ENCODE data around the gene MSI2.

Gene MSI2

GRCh38 chr17:57284984-57285646, 28.8 kb downstream of the MSI2 start:
- no peak for TF ChIP-seq CTCF (conservative IDR thresholded peaks at IDR 0.05; ENCODE audit: low read length)
- TF ChIP-seq EZH2phosphoT487 (IDR thresholded peaks at IDR 0.05; ENCODE audit: borderline replicate concordance), result no peak
- Histone ChIP-seq H3K27me3 (ENCODE audit: insufficient read depth, low read length, poor library complexity, severe bottlenecking) (no peaks in the 10 kb centered on the region), H2AFZ (ENCODE audit: low read length) (no peak overlapping the region), H3K36me3 (ENCODE audit: insufficient read depth, low read length) (peaks cover 100% of the 10 kb centered on the region; the same call in 1 of the 2 replicates), H3K79me2 (ENCODE audit: insufficient read depth, low read length) (peaks cover 100% of the 10 kb centered on the region), H3K4me3 (ENCODE audit: low read length, poor library complexity, severe bottlenecking) (no peak overlapping the region), H3K9ac (ENCODE audit: low read depth, low read length, poor library complexity, severe bottlenecking) (no peak overlapping the region), H4K20me1 (ENCODE audit: insufficient read depth, low read length, poor library complexity, severe bottlenecking) (peaks cover 100% of the 10 kb centered on the region), H3K9me3 (ENCODE audit: insufficient read depth, low read depth, low read length) (no peaks in the 10 kb centered on the region), H3F3A (ENCODE audit: low read depth) (no peaks in the 10 kb centered on the region), H3K4me2 (ENCODE audit: low read depth, low read length, poor library complexity, severe bottlenecking) (no peak overlapping the region), H3K9me2 (replicated peaks; ENCODE audit: low read depth, low read length) (no peaks in the 10 kb centered on the region), H3K4me1 (ENCODE audit: insufficient read depth, low read length, poor library complexity, severe bottlenecking) (peaks cover 23% of the 10 kb centered on the region)

GRCh38 chr17:57285701-57286100, 29.4 kb downstream of the MSI2 start:
- Histone ChIP-seq H3K79me2 (ENCODE audit: insufficient read depth, low read length) (peaks cover 100% of the 10 kb centered on the region), H3K4me3 (ENCODE audit: low read length, poor library complexity, severe bottlenecking) (no peak overlapping the region), H3K36me3 (ENCODE audit: insufficient read depth, low read length) (peaks cover 100% of the 10 kb centered on the region; the same call in 1 of the 2 replicates), H3K27me3 (ENCODE audit: insufficient read depth, low read length, poor library complexity, severe bottlenecking) (no peaks in the 10 kb centered on the region), H3F3A (ENCODE audit: low read depth) (no peaks in the 10 kb centered on the region), H2AFZ (ENCODE audit: low read length) (no peak overlapping the region), H3K9ac (ENCODE audit: low read depth, low read length, poor library complexity, severe bottlenecking) (no peak overlapping the region), H3K4me2 (ENCODE audit: low read depth, low read length, poor library complexity, severe bottlenecking) (no peak overlapping the region), H3K9me3 (ENCODE audit: insufficient read depth, low read depth, low read length) (no peaks in the 10 kb centered on the region), H3K4me1 (ENCODE audit: insufficient read depth, low read length, poor library complexity, severe bottlenecking) (peaks cover 18% of the 10 kb centered on the region), H3K9me2 (replicated peaks; ENCODE audit: low read depth, low read length) (no peaks in the 10 kb centered on the region), H4K20me1 (ENCODE audit: insufficient read depth, low read length, poor library complexity, severe bottlenecking) (peaks cover 100% of the 10 kb centered on the region)
- TF ChIP-seq EZH2phosphoT487 (IDR thresholded peaks at IDR 0.05; ENCODE audit: borderline replicate concordance), result no peak

- no peaks in the 10 kb centered on the region for H3K27me3 ChIP-seq (ENCODE audit: insufficient read depth, low read length, poor library complexity, severe bottlenecking)
- peaks cover 100% of the 10 kb centered on the region; the same call in 1 of the 2 replicates for H3K36me3 ChIP-seq (ENCODE audit: insufficient read depth, low read length)
- peaks cover 100% of the 10 kb centered on the region for H4K20me1 ChIP-seq (ENCODE audit: insufficient read depth, low read length, poor library complexity, severe bottlenecking)
- H3K9me2 ChIP-seq (replicated peaks; ENCODE audit: low read depth, low read length), result no peaks in the 10 kb centered on the region
- peaks cover 100% of the 10 kb centered on the region for H3K79me2 ChIP-seq (ENCODE audit: insufficient read depth, low read length)
- H3K4me2 ChIP-seq (ENCODE audit: low read depth, low read length, poor library complexity, severe bottlenecking), result no peak overlapping the region
- H2AFZ ChIP-seq (ENCODE audit: low read length), result no peak overlapping the region
- no peak overlapping the region for H3K4me3 ChIP-seq (ENCODE audit: low read length, poor library complexity, severe bottlenecking)
- no peak overlapping the region for H3K9ac ChIP-seq (ENCODE audit: low read depth, low read length, poor library complexity, severe bottlenecking)
- peaks cover 9% of the 10 kb centered on the region for H3K4me1 ChIP-seq (ENCODE audit: insufficient read depth, low read length, poor library complexity, severe bottlenecking)
- TF ChIP-seq CTCF (conservative IDR thresholded peaks at IDR 0.05; ENCODE audit: low read length), result no peak
- no peak for TF ChIP-seq EZH2phosphoT487 (IDR thresholded peaks at IDR 0.05; ENCODE audit: borderline replicate concordance)
- H3K9me3 ChIP-seq (ENCODE audit: insufficient read depth, low read depth, low read length), result no peaks in the 10 kb centered on the region
- no peaks in the 10 kb centered on the region for H3F3A ChIP-seq (ENCODE audit: low read depth)
Measured at GRCh38 chr17:57286399-57287105, 30.2 kb downstream of the MSI2 start.
